Measurements from ENCODE around the gene CCDC92B.
"Not testable (repeated sequence)": the region's sequence is repeated elsewhere in the genome, so short reads cannot be mapped to it uniquely, and the experiment has no call there.

CCDC92B gene

GRCh38 chr17:2701161-2701995, 48.1 kb downstream of the CCDC92B start:
- in situ Hi-C loops (cut with MboI; ENCODE audit: low sequenced_read_pairs, unreplicated experiment) = no loop called here
- no peak for TF ChIP-seq CTCF (IDR thresholded peaks at IDR 0.05; ENCODE audit: borderline replicate concordance, control extremely low read depth, extremely low read depth, insufficient read depth, missing control alignments)
- DNase-seq (ENCODE audit: low spot score) = no peak

- in situ Hi-C loops (cut with MboI; ENCODE audit: low sequenced_read_pairs, unreplicated experiment) = no loop called here
These were observed 48.8 kb downstream of the CCDC92B start for GRCh38 chr17:2700491-2701141.

GRCh38 chr17:2700030-2700490, 49.4 kb downstream of the CCDC92B start:
- no peak for DNase-seq (ENCODE audit: low spot score)
- in situ Hi-C loops (cut with MboI; ENCODE audit: low sequenced_read_pairs, unreplicated experiment) = no loop called here
- TF ChIP-seq CTCF (IDR thresholded peaks at IDR 0.05; ENCODE audit: borderline replicate concordance, control extremely low read depth, extremely low read depth, insufficient read depth, missing control alignments) = no peak

More at GRCh38 chr17:2700491-2701141, 48.8 kb downstream of the CCDC92B start:
- no peak for DNase-seq (ENCODE audit: low spot score)
- no peak for TF ChIP-seq CTCF (IDR thresholded peaks at IDR 0.05; ENCODE audit: borderline replicate concordance, control extremely low read depth, extremely low read depth, insufficient read depth, missing control alignments)

- in situ Hi-C loops (cut with MboI; ENCODE audit: low sequenced_read_pairs, unreplicated experiment); DNase-seq (ENCODE audit: low spot score): not testable (repeated sequence)
These were observed 50.1 kb downstream of the CCDC92B start for GRCh38 chr17:2699216-2699805.

- in situ Hi-C loops (cut with MboI; ENCODE audit: low sequenced_read_pairs, unreplicated experiment) = no loop called here
- peak; percentile 32 for DNase-seq (ENCODE audit: low spot score)
- TF ChIP-seq CTCF (IDR thresholded peaks at IDR 0.05; ENCODE audit: borderline replicate concordance, control extremely low read depth, extremely low read depth, insufficient read depth, missing control alignments) = no peak
These were observed 51.8 kb downstream of the CCDC92B start for GRCh38 chr17:2697611-2698162.

- TF ChIP-seq CTCF (IDR thresholded peaks at IDR 0.05; ENCODE audit: borderline replicate concordance, control extremely low read depth, extremely low read depth, insufficient read depth, missing control alignments) = no peak
- peak; percentile 29 for DNase-seq (ENCODE audit: low spot score)
- in situ Hi-C loops (cut with MboI; ENCODE audit: low sequenced_read_pairs, unreplicated experiment) = no loop called here
These were observed 53.3 kb downstream of the CCDC92B start for GRCh38 chr17:2695961-2696760.

Measured in GM13976 (cell line).